PFSK-1 (cell line): ENCODE data around the gene UTS2R.

Experiments used
- FOXP2 ChIP-seq: optimal IDR thresholded peaks from 2 replicates; pipeline ENCODE3; 2011; ENCODE audit warnings: borderline replicate concordance, control low read depth, inconsistent platforms; ENCODE audit not compliant: insufficient read depth; ENCODE audit errors: extremely low read length, extremely low read depth
- POLR2AphosphoS5 ChIP-seq: IDR thresholded peaks from 2 replicates; pipeline ENCODE4 v1.6.1; 2012; ENCODE audit warnings: low read depth, mild to moderate bottlenecking, control low read depth, low read length, moderate library complexity
- REST ChIP-seq, 2 experiments: IDR thresholded peaks; 2 replicates each; pipeline versions ENCODE4 v1.6.1 to v1.8.0; 2011 to 2012; ENCODE audit warnings: low read depth in 2 of 2, low read length in 2 of 2, control low read depth in 1 of 2, inconsistent platforms in 1 of 2, mild to moderate bottlenecking in 1 of 2, moderate library complexity in 1 of 2; ENCODE audit not compliant: insufficient read depth in 1 of 2
- SIN3A ChIP-seq: IDR thresholded peaks from 2 replicates; pipeline ENCODE4 v1.6.1; 2012; ENCODE audit warnings: mild to moderate bottlenecking, low read length, moderate library complexity, borderline replicate concordance; ENCODE audit not compliant: insufficient read depth

- no peak for TF ChIP-seq FOXP2
- TF ChIP-seq SIN3A, result no peak
- TF ChIP-seq REST (IDR thresholded peaks at IDR 0.05; ENCODE audit: insufficient read depth in 1 of 2, low read depth in 2 of 2, low read length in 2 of 2), result no peak
- no peak for TF ChIP-seq POLR2AphosphoS5
These were observed 21.2 kb upstream of the UTS2R start for GRCh38 chr17:82350182-82351030.
